Neural progenitor cell (in vitro differentiated cells): Measurements from ENCODE around the gene OR51L1.

Experiments
- CTCF ChIP-seq: fragments of 200-600 bp; sonication (generic); IDR thresholded peaks from 2 replicates; pipeline ENCODE4 v1.5.1; 2017; ENCODE audit warnings: antibody characterized with exemption, mild to moderate bottlenecking
- EZH2phosphoT487 ChIP-seq: fragments of 200-600 bp; sonication (generic); IDR thresholded peaks from 2 replicates; pipeline ENCODE4 v1.6.1; 2017; ENCODE audit warnings: antibody characterized with exemption

- TF ChIP-seq CTCF = no peak
- TF ChIP-seq EZH2phosphoT487 = no peak
Observed at GRCh38 chr11:5043380-5043779, 48.7 kb downstream of the OR51L1 start.
